GM12875 (cell line): ENCODE measurements around the gene SLC13A4.
"Not testable (repeated sequence)": the region's sequence is repeated elsewhere in the genome, so short reads cannot be mapped to it uniquely, and the experiment has no call there.

ENCODE experiments used
- H3K4me3 ChIP-seq: one replicate; pipeline ENCODE4 v1.5.1; 2011; ENCODE audit warnings: low read depth, low read length, control low read depth
- CTCF ChIP-seq: IDR thresholded peaks from 2 replicates; pipeline ENCODE4 v1.5.1; 2011; ENCODE audit warnings: low read depth, mild to moderate bottlenecking, control low read depth, inconsistent platforms, low read length, moderate library complexity, borderline replicate concordance; ENCODE audit not compliant: insufficient read depth

The SLC13A4 gene

GRCh38 chr7:135728136-135728669 is at the start of gene SLC13A4:
SLC13A4 (minus strand) TSS chr7:135728186; CDS start chr7:135727496, 690 bp downstream.
- no peak within 1 kb of the TSS for H3K4me3 ChIP-seq
- no peak for TF ChIP-seq CTCF

- H3K4me3 ChIP-seq = not testable (repeated sequence)
These were observed 47.9 kb upstream of the SLC13A4 start for GRCh38 chr7:135775915-135776314.

GRCh38 chr7:135775230-135775629 is 47.2 kb upstream of the SLC13A4 start:
- no peak for TF ChIP-seq CTCF

GRCh38 chr7:135774284-135774683 is 46.3 kb upstream of the SLC13A4 start:
- H3K4me3 ChIP-seq = no peak overlapping the region
- TF ChIP-seq CTCF = no peak

More at GRCh38 chr7:135775230-135775629, 47.2 kb upstream of the SLC13A4 start:
- H3K4me3 ChIP-seq = no peak overlapping the region

GRCh38 chr7:135773464-135773863 is 45.5 kb upstream of the SLC13A4 start:
- H3K4me3 ChIP-seq = no peak overlapping the region
- TF ChIP-seq CTCF = no peak

GRCh38 chr7:135772639-135773222 is 44.7 kb upstream of the SLC13A4 start:
- no peak overlapping the region for H3K4me3 ChIP-seq
- TF ChIP-seq CTCF = no peak

GRCh38 chr7:135771961-135772638 is 44.1 kb upstream of the SLC13A4 start:
- H3K4me3 ChIP-seq = no peak overlapping the region
- TF ChIP-seq CTCF = no peak
